Measurements from ENCODE around the gene HSDL2. TPM values are rescaled to one million over a fixed set of nuclear protein-coding genes. Genes with fewer than 3 reads are reported as not detected.

HSDL2 gene
- total and polyA plus RNA-seq, 10 of the 15 experiments (the other 5 are each of a cell fraction or from before 2014, with no cell fraction given) = 20.9 to 46.1 (median 27.0) TPM

GRCh38 chr9:112486221-112487007, 106.5 kb downstream of the HSDL2 start, which contains the start of gene KIAA1958 (continued):
- TF ChIP-seq ZBTB40 (IDR thresholded peaks at IDR 0.05; ENCODE audit: borderline replicate concordance) (peak; percentile 78), ZZZ3 (IDR thresholded peaks at IDR 0.05; ENCODE audit: control insufficient read depth, insufficient read length, low read depth) (no peak), ZNF384 (IDR thresholded peaks at IDR 0.05; ENCODE audit: borderline replicate concordance, low read depth, low read length) (no peak), NRF1 (conservative IDR thresholded peaks at IDR 0.05; ENCODE audit: low read depth, low read length) (no peak), EP300 (IDR thresholded peaks at IDR 0.05; ENCODE audit: borderline replicate concordance in 1 of 2, control insufficient read depth in 1 of 2, low read depth in 2 of 2, low read length in 2 of 2) (no peak), CHD2 (IDR thresholded peaks at IDR 0.05; ENCODE audit: borderline replicate concordance, low read depth, low read length) (peak; percentile 44; the same call in 1 of the 2 replicates), HDAC2 (IDR thresholded peaks at IDR 0.05) (no peak), NBN (IDR thresholded peaks at IDR 0.05) (peak; percentile 80), TCF3 (IDR thresholded peaks at IDR 0.05; ENCODE audit: borderline replicate concordance, insufficient read depth, low read depth, low read length) (peak; percentile 74; the same call in 1 of the 2 replicates), RAD21 (IDR thresholded peaks at IDR 0.05; ENCODE audit: insufficient read depth, low read depth, low read length) (no peak), RELB (IDR thresholded peaks at IDR 0.05; ENCODE audit: low read depth) (no peak)
